ENCODE data around the gene PIK3R6.

DNA sequence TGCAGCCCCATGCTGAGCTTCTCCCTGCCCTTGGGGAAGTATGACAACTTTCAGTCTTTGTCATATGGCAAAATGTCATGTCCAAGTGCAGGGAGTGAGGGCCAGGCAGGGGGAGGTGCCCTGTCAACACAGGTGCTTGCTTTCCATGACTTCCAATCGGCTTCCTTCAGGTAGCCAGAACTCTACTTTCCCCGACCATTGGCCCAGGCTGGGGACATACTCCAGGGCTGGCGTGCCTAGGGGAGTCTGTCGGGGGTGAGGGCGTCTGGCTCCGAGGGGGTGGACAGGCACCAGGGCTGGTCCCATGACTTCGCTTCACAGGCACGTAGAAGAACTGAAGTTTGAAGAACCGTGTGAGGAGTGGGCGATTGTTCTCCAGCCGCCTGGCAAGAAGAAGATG, 19.8 kb upstream of the PIK3R6 start:
- TF ChIP-seq, protein P1, sequence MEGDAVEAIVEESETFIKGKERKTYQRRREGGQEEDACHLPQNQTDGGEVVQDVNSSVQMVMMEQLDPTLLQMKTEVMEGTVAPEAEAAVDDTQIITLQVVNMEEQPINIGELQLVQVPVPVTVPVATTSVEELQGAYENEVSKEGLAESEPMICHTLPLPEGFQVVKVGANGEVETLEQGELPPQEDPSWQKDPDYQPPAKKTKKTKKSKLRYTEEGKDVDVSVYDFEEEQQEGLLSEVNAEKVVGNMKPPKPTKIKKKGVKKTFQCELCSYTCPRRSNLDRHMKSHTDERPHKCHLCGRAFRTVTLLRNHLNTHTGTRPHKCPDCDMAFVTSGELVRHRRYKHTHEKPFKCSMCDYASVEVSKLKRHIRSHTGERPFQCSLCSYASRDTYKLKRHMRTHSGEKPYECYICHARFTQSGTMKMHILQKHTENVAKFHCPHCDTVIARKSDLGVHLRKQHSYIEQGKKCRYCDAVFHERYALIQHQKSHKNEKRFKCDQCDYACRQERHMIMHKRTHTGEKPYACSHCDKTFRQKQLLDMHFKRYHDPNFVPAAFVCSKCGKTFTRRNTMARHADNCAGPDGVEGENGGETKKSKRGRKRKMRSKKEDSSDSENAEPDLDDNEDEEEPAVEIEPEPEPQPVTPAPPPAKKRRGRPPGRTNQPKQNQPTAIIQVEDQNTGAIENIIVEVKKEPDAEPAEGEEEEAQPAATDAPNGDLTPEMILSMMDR (IDR thresholded peaks at IDR 0.05): no peak
- TF ChIP-seq RCOR1 (IDR thresholded peaks at IDR 0.05; ENCODE audit: low read length) (no peak), NRF1 (IDR thresholded peaks at IDR 0.05; ENCODE audit: low read depth, low read length) (no peak), TEAD4 (IDR thresholded peaks at IDR 0.05; ENCODE audit: borderline replicate concordance, insufficient read depth) (no peak), EZH2phosphoT487 (IDR thresholded peaks at IDR 0.05; ENCODE audit: borderline replicate concordance, low read depth) (no peak)
- TF ChIP-seq, protein P2, sequence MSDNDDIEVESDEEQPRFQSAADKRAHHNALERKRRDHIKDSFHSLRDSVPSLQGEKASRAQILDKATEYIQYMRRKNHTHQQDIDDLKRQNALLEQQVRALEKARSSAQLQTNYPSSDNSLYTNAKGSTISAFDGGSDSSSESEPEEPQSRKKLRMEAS (IDR thresholded peaks at IDR 0.05; ENCODE audit: low read depth): no peak
- TF ChIP-seq, protein P3, sequence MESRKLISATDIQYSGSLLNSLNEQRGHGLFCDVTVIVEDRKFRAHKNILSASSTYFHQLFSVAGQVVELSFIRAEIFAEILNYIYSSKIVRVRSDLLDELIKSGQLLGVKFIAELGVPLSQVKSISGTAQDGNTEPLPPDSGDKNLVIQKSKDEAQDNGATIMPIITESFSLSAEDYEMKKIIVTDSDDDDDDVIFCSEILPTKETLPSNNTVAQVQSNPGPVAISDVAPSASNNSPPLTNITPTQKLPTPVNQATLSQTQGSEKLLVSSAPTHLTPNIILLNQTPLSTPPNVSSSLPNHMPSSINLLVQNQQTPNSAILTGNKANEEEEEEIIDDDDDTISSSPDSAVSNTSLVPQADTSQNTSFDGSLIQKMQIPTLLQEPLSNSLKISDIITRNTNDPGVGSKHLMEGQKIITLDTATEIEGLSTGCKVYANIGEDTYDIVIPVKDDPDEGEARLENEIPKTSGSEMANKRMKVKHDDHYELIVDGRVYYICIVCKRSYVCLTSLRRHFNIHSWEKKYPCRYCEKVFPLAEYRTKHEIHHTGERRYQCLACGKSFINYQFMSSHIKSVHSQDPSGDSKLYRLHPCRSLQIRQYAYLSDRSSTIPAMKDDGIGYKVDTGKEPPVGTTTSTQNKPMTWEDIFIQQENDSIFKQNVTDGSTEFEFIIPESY (IDR thresholded peaks at IDR 0.05; ENCODE audit: borderline replicate concordance, low read depth): no peak
